GM21786 (cell line): Measurements from ENCODE around the gene SKI.

Experiments
- ATAC-seq: cut with Tn5 transposase; IDR thresholded peaks from one replicate; pipeline ENCODE4 v1.9.1; 2021; ENCODE audit not compliant: unreplicated experiment

The SKI gene

DNA sequence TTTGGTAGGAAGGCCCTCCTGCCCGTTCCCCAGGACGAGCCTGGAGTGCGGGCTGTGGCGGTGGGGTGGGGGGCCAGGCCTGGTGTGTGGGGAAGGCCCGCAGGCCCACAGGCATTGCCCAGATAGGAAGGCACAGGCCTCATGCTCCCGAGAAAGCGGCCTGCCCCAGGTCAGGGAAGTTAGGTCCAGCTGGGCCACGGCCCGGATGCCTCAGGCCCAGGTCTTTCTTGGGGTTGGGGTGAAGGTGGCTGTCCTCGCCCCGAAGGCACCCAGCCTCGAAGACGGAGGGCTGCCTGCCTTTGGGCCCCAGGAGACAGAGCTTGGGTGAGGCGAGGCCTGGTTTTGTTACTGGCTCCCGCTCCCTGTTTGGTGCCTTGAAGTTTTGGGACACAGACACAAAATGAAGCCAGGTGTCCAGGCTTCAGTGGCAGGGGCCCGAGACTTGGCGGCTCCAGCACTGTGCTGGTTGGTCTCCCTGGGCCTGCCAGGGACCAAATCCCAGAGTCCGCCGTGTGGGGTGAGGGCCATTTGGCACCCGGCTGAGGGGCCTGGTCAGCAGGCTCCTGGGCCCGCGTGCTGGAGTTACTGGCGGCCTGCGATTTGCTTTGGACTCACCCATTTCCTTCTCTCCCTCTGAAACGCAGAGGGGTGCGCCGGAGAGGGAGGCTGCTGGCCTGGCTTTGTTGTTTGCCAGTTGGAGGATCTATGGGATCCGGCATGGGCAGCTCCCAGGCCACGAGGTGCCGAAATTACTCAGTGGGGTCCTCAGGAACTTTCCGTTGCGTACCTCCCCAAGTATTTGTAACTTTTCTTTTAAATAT is 2.0 kb downstream of the SKI start:
- no peak for ATAC-seq

DNA sequence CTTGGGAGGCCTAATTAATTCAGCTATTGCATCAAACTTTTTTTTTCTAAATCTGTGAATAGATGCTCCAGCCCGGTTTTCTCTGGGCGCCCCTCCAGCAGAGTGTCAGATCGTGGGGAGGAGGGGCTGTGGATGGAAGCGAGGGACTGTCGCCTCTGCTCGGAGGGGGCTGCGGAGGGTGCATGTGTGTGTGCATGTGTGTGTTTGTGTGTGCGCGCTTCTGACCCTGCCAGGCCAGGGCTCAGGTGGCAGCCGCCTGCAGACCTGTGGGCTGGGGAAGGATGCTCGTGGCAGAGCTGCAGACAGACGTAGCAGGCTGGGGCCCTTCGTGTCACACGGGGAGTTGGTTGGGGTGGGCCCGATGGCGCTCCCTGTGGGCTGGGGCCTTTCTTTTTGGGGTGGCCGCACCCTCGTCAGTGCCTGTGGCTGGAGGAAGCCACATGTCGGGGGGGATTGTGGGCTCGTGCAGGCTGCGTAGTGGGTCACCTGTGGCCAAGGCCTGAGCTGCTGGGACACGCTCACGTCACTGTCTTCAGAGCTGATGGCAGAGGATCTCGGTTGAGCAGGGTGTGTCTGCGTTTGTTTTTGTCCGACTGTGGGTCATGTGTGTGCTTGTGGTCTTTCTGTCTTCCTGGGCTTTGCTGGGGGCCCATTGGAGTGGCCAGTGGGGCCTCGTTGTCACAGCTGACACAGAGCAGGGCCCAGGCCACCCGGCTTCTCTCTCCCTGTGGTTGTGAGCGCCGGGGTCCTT is 2.8 kb downstream of the SKI start:
- ATAC-seq: no peak

DNA sequence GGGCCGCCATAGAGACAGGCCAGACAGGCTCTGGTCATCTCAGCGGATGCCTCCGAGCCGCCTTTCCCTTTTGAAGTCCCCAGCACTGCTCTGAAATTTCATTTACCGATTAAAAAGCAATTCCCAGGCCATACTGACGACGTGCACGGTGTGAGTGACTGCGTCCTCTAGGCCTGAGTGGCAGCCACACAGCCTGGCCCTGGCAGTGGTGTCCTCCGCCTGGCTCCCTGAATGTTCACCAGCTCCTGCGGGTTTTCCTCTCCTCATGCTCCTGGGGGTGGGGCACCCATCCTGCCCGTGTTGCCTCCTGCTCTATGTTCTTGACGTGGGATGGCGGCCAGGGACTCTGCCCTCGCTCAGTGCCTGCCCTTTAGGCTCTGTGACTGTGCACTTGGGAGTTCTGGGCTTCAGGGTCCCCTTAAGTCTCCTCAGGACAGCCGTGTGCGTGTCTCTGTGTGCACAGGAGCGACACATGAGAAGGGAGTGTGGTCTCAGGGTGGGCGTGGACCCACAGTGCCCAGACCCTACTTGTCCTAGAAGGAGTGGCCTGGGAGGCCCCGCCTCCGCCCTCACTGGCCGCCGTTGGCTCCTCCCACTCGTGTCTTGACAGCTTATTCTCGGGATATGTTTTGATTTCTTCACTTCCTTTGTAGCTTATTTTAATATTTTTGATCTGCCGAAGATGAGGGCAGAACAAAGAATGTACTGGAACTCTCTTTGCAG is 3.6 kb downstream of the SKI start:
- ATAC-seq: no peak

DNA sequence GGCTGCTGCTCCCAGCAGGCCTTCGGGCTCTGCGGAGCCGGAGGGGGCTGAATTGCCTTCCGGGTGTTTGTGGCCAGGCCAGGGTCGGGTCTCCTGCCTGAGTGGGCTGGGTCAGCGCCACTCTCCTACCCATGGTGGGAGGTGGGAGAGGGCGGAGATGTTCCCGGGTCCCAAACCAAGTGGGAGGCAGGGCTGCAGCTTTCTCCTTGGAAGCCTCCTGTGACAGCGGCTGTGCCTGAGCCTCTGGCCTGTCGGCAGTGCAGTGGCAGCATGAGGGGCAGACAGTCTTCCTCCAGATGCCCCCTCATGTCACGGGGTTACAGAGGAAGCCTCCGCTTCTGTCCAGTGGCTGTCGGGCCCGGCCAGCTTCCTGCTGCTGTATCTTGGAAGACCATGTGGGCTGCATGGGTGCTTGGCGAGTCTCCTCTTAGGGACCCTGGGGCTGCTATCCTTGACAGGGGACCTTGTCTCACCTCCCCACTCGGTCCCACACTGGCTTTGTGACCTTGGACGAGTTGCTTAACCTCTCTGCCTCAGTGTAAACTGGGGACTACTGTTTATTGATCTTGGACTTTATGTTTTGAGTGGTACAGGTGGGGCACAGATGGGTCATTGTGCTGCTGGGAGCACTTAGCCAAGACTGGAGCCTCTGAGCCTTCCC is 4.3 kb downstream of the SKI start:
- ATAC-seq: no peak

DNA sequence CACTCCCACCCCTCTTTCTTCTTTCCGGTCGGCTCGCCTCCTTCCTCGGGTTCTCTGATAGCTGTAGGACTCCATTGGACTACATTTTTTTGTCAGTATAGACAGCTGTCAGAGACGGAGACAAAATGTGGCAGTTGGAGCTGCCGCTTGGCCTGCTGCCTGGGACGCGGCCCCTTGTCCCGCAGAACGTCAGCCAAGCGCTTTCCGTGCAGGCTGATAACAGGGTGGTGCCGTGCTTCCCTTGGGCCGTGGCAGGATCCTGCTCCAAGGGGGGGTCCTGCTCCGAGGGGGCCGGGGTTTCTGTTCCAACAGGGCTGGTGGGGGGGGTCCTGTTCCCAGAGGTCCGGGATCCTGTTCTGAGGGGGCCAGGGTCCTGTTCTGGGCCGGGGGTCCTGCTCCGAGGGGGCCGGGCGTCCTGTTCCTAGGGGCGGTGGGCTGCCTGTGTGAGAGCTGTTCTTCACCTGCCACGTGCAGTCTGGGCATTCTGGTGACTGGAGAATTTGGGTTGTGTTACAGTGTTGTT is 4.9 kb downstream of the SKI start:
- ATAC-seq: no peak

DNA sequence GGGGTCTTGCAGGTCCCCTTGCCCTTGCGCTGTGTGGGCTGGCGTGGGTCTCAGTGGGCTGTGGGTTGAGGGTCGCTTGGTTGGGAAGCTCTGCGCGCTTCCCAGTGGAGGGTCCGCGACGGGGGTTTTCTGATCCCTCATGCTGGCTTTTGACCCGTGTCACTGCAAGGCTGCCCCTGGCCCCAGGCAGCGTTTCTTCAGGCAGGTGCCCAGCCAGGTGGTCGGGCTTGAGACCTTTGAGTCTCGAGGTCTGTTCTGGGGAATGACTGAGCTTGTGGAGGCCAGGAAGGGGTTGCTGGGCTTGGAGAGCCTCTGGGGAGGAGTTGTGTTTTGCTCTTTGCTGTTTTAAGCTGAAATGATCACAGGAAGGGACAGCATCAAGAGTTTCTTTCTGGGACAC is 5.3 kb downstream of the SKI start:
- no peak for ATAC-seq

DNA sequence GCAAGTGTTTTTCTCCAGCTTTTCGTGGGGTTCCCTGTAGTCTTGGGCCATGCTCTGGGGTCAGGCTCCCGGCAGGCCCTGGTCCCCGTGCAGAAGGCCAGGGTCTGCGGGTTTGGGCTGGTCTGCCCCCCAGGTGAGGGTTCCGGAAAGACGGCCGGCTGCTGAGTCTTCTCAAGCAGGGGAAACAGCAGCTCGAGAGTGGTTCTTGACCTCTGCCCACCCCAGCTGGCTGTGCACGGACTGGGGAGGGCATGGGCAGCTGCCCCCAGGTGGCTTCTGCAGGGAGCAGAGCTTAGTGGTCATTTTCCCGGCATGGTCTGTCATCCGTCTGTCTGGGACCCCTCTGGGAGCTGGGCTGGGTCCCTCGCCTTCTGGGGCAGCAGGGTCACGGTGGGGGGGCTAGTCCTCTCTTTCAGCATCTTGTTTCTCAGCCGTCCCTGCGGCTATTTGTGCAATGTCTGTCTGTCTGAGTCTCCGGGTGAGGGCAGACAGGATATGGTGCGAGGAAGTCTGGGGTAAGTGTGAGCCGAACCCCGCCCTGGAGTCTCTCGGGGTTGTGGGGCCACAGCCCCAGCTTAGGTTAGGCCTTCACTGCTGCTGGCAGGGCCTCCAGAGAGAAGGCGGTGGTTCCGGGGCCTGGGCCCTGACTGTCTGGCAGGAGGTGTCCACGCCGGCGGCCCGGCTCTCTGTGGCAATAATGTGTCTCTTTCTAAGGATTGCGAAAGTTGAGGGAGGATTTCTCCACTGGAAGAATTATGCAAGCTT is 6.1 kb downstream of the SKI start:
- ATAC-seq: no peak

DNA sequence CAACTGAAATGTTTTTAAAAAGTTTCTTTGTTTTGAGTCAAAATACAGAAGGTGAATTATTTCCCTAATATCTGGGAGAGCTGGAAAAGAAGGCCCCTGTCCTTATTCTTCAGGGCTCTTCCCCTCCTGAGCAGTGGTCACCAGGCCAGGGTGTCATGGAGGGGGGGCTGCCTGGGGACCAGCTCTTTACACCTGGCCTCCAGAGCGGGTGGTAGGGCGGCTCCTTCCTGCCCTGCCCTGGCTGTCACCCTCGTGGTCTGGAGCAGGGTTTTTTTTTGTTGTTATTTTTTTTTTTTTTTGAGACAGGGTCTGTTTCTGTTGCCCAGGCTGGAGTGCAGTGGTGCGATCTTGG is 6.6 kb downstream of the SKI start:
- ATAC-seq: no peak

DNA sequence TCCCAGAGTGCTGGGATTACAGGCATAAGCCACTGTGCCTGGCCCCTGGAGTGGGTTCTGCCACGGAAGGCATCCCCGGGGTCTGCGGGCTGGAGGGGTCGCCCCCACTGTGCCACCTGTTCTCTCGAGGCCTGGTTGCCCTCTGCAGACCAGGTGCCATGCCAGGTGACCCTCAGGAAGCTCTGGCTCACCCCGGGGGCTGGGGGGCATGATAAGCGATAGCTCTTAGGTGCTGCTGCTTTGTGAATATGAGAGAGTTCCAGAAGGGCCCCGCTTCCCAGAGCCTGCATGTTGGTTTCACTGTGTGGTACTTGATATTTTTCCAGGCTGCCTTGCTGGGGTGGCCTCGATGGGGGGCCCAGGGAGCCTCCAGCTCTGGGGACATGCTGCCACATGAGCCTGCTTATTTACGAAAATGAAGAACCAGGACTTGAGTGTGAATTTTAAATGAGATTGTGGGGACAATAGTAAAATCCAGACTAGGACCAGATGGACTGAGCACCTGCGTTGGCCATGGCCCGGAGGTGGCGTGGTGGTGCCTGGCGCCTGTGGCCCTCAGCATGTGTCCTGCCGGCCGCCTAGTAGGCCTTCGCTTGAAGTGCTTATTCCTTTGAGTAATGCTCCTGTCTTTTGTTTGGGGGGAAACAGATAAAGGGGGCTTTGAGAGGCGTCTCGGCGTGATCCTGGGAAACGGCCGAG is 7.3 kb downstream of the SKI start:
- ATAC-seq: no peak

DNA sequence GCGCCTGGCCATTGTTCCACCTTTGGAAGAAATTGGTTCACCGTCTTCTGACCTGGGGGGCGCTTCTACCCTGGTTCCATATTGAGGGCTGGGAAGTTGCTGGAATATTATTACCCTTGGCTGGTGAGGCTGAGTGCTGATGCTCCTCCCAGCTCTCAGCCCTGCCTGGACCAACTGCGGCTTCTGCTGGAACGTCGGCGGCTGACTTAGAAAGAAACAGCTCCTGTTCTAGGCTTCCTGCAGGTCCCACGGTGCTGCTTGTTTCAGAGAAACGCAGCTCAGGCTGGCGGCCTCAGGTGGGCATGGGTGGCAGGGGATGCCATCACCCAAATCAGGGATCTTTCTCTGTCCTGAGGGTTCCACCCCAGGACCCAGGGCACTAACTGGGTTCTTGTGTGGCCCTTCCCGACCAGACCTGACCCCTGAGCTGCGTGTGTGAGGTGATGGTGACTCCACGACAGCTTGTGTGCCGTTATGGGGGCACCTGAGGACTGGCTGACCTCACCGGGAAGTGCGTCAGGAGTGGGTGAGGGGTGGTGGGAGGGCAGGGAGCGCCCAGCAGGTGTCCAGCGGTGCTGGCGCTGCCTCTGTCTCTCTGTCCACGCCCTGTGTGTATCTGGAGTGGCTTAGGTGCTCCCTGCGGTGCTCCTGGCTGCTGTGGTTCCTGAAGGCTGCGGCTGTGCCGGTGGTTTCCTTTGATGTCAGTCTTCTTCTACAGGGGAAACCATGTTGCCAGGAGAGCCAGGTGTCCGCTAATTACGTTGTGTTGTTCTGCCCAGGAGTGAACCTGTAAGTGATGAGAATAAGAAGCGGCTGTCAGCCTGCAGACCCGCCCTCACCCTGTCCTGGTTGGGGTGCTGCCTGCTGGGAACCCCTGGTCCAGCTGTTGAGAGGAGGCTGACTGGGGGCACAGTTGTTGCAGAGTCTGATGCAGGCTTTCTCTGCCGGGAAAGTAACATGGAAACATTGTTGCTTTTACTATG is 8.9 kb downstream of the SKI start:
- ATAC-seq: no peak

DNA sequence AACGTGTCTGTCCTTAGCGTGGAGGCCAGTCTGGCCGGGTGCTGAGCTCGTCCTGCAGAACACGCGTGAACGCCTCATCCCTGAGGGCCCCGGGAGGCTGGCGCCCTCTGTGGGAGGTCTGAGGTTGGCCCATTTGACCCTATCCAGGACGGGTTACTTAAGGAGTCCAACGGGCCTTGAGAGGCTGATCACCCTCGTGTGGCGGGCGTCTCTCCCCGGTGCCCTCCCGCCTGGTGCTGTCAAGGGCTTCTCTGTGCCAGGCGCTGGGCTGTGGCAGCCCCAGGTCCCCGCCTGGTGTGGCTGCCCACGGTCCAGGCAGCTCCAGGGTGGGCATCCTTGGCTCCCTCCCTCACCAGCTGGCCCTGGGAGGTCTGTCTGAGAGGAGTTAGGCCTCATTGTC is 9.7 kb downstream of the SKI start:
- no peak for ATAC-seq

DNA sequence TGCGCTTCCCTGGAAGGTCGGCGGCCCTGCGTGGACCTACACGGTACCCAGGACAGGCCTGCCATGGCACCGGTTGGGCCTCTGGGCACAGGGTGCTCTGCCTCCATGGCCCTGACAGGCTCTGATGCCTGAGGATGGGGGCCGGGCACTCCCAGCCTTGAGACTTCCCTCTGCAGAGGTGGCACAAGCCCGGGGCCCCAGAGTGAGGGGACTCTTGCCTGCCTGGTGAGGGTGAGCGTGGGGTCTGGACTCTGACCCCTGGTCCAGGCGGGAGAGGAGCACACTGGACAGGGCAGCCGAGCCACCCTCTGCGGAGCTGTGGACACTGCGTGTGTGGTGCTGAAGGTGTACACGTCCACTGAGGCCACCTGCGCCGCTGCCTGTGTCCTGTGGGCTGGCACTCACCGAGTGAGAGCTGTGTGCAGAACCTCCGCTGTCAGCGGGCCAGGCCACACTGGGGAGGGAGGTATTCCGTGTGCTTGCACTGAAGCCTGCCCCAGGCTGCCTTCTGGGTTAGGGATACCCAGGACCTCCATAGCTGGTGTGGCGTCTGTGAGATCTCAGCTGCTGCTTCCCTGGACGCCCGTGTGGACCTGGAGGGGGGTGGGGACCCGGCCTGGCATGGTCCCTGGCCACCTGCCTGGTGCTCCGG is 10.4 kb downstream of the SKI start:
- no peak for ATAC-seq

DNA sequence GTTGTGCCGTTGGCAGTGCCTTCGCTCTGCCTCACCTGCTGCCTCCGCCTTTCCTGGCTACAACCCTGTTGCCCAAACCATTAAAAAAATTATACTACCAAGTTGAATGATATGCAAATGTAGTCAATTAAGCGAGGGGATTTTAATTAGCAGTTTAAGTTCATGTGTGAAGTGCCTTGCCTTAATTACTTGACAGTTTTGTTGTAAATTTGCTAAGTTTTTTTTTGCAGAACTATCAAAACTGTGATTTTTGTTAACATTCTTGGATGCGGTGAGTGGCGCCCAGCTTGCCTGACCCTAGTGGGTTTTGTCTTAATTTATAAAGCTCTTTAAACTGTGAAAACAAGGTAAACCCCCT is 10.9 kb downstream of the SKI start:
- no peak for ATAC-seq

DNA sequence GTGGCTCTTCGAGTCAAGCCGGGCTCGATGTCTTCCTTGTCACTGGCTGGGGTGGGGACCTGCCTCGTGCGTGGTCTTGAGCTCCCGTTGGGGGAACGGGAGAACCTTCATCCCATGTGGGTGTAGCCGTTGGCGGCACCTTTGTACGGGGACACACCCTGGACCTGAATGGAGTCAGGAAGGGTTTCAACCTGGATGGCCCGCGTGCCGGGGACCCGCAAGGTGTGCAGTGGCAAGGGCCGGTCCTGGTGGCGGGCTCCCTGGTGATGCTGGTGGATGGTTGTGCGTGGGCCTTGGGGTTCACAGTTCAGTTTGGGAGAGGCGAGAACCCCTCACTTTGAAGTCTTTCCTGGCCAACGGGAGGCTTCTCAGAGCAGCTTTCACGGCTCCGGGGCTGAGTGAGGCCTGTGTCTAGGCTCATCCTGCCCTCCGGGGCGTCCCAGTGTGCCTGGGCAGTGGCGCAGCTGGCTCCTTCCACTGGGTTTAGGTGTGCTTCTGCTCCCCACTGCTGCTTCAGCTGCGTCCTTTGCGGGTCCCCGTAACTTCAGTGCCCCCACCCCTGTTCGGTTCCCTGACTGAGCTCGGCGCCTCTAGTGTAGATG is 11.4 kb downstream of the SKI start:
- ATAC-seq: no peak

DNA sequence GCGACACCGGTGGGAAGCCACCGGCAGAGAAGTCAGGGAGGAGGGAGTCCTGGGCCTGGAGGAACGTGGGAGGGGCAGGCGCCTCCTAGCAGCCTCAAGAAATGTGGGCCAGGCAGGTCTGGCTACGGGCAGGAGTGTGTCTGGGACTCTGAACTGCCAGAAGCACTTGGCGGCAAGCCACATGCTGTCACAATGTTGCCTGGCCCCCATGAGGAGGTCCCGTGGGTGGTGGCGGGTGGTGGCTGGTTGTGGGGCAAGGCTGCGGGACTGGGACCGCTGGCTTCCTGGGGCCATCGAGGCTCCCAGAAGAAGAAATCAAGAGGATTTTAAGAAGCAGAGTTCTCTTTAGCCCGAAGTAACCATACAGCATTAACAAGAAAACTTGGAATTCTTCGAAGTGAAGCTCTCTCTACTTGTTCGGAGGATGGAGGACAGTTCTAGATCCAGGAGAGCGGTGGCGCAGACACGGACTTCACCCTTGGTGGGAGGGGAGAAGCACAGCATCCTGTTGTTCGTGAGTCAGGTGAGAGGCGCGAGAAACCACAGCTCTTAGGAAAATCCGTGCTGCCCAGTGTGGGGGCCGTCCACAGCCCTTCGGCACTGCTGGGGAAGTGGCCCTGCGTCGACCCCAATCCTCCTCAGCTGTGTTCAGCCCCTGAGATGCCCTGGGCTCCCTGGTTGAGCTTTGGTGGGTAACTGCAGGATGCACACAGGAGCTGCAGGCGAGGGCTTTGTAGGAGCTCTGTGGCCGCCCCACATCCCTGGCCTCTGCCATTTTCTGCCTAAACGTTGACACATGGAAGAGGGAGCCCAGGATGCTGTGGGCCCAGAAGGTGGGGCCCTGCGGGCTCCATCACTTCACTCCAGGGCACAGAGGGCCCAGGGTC is 12.4 kb downstream of the SKI start:
- no peak for ATAC-seq

DNA sequence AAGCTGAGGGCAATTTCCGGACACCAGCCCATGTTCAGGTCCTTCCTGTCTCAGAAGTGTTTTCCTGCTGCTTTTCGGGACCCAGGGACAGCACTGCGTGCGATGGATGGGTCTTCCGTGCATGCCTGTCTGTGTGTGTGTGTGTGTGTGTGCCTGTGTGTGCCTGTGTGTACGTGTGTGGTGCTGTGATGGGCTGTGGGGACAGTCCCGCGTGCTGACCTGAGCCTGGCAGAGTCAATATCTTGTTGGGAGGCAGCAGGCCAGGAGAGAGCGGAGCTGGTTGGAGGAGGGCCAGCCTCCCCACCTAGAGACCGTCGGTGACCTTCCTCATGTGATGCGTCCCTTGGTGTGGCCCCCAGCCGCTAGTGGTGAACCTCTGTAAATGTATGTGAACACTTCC is 13.7 kb downstream of the SKI start:
- no peak for ATAC-seq
